Osteoblast (primary cell): ENCODE results near the gene CELSR1. TPM values are rescaled to one million over a fixed set of nuclear protein-coding genes. Genes with fewer than 3 reads are reported as not detected.

Experiments
- DNase-seq: peaks from one replicate; pipeline ENCODE4 v3.0.0; 2011; ENCODE audit warnings: low spot score, mixed read lengths; ENCODE audit not compliant: insufficient read length; ENCODE audit errors: missing footprints
- H2AFZ ChIP-seq: 2 replicates; pipeline ENCODE4 v1.6.0; 2011; ENCODE audit warnings: mild to moderate bottlenecking, low read length
- H3K27ac ChIP-seq: 2 replicates; pipeline ENCODE4 v1.5.1; 2011; ENCODE audit warnings: mild to moderate bottlenecking, low read depth, low read length, moderate library complexity
- H3K27me3 ChIP-seq: 2 replicates; pipeline ENCODE4 v1.6.0; 2012; ENCODE audit warnings: mild to moderate bottlenecking, control low read depth, inconsistent platforms, low read length, moderate library complexity; ENCODE audit not compliant: insufficient read depth
- H3K36me3 ChIP-seq: 2 replicates; pipeline ENCODE4 v1.5.1; 2011; ENCODE audit warnings: mild to moderate bottlenecking, low read length, control low read depth, moderate library complexity; ENCODE audit not compliant: insufficient read depth
- H3K4me1 ChIP-seq: 2 replicates; pipeline ENCODE4 v1.5.1; 2011; ENCODE audit warnings: mild to moderate bottlenecking, low read length, control low read depth, moderate library complexity; ENCODE audit not compliant: insufficient read depth
- H3K4me2 ChIP-seq: 2 replicates; pipeline ENCODE4 v1.6.0; 2011; ENCODE audit warnings: mild to moderate bottlenecking, low read length; ENCODE audit not compliant: insufficient read depth
- H3K4me3 ChIP-seq: fragments of 200-600 bp; sonication (generic); 3 replicates; pipeline ENCODE4 v1.5.1; 2012; ENCODE audit warnings: mild to moderate bottlenecking, low read length, inconsistent platforms; ENCODE audit not compliant: insufficient read depth
- H3K79me2 ChIP-seq: 2 replicates; pipeline ENCODE4 v1.6.0; 2012; ENCODE audit warnings: mild to moderate bottlenecking, low read length, control low read depth, inconsistent platforms; ENCODE audit not compliant: insufficient read depth
- H3K9me3 ChIP-seq: 2 replicates; pipeline ENCODE4 v1.5.1; 2011; ENCODE audit warnings: low read depth, low read length, control low read depth
- H4K20me1 ChIP-seq: 2 replicates; pipeline ENCODE4 v1.6.0; 2012; ENCODE audit warnings: mild to moderate bottlenecking, low read length, control low read depth; ENCODE audit not compliant: insufficient read depth
- CTCF ChIP-seq: IDR thresholded peaks from 2 replicates; pipeline ENCODE4 v1.5.1; 2011; ENCODE audit warnings: mild to moderate bottlenecking, low read depth, low read length, moderate library complexity; ENCODE audit errors: extremely low read depth
- total RNA-seq: library from RNA; depleted of rRNA; stranded (reverse); fragments of >200 nt; gene quantifications from 2 replicates; pipeline ENCODE4 v1.2.3, GENCODE V29; 2012

CELSR1 gene
- total RNA-seq, 1 donor: 3.6 TPM

- DNase-seq: peak; percentile 69
- no peaks in the 10 kb centered on the region for H4K20me1 ChIP-seq
- H3K36me3 ChIP-seq: peaks cover 28% of the 10 kb centered on the region
- no peak overlapping the region for H3K4me2 ChIP-seq
- H3K4me3 ChIP-seq: no peak overlapping the region
- no peak overlapping the region for H3K27ac ChIP-seq
- H3K4me1 ChIP-seq: no peaks in the 10 kb centered on the region
- no peaks in the 10 kb centered on the region for H3K27me3 ChIP-seq
- H2AFZ ChIP-seq: no peak overlapping the region
- no peaks in the 10 kb centered on the region for H3K9me3 ChIP-seq
- peaks cover 26% of the 10 kb centered on the region for H3K79me2 ChIP-seq
- no peak for TF ChIP-seq CTCF
Observed at GRCh38 chr22:46320716-46321386, 216.6 kb downstream of the CELSR1 start.

DNA sequence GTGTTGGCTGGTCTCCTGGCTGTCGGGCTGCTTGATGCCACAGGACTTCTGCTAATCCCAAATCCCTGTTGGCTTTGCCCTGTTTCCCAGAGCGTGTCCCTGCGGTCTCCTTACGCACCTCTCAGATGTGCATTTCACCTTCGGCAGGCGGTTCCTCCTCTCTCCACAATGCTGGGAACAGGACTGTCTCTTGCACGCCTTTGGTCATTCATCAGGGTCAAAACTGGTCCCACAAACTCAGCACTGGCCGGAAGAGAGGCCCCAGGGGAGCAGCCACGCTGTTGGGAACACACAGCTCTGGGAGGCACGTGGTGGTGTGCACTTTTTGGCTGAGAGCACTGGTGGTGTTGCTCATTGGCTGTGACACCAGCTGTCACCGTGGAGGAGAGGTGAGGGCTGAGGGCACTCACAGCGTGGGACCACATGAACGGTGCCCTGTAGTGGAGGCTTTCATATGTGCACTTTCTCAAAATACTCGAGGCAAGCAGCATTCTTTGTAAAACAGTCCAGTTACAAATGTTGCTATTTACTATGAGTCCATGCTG, 217.2 kb downstream of the CELSR1 start:
- H3K36me3 ChIP-seq: peaks cover 24% of the 10 kb centered on the region
- H4K20me1 ChIP-seq: no peaks in the 10 kb centered on the region
- no peak for TF ChIP-seq CTCF
- peak; percentile 43 for DNase-seq
- H3K4me2 ChIP-seq: no peak overlapping the region
- no peaks in the 10 kb centered on the region for H3K9me3 ChIP-seq
- H3K4me3 ChIP-seq: no peak overlapping the region
- no peaks in the 10 kb centered on the region for H3K27me3 ChIP-seq
- no peaks in the 10 kb centered on the region for H3K4me1 ChIP-seq
- H2AFZ ChIP-seq: no peak overlapping the region
- peaks cover 26% of the 10 kb centered on the region for H3K79me2 ChIP-seq
- no peak overlapping the region for H3K27ac ChIP-seq

DNA sequence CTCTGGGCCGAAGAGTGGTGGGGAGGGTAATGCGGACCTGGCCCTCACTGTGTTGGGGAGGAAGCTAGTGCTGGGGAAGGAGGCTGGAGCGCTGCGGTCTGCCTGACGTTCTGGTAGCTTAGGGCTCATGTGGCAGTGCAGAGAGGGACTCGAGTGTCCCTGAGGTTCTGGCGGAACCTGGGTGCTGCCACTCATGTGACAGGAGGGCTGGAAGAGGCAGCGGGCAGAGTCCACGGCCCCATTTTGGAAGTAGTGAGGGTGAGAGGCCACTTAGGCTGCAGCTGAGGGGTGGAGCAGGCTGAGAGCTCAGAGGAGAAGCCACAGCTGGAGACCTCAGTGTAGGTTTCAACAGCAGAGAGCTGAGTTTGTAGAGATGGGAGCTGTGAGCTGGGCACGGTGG, 218.1 kb downstream of the CELSR1 start:
- H3K9me3 ChIP-seq: no peaks in the 10 kb centered on the region
- H4K20me1 ChIP-seq: no peaks in the 10 kb centered on the region
- no peak overlapping the region for H3K27ac ChIP-seq
- peaks cover 19% of the 10 kb centered on the region for H3K36me3 ChIP-seq
- TF ChIP-seq CTCF: no peak
- no peak overlapping the region for H3K4me3 ChIP-seq
- no peak overlapping the region for H2AFZ ChIP-seq
- H3K79me2 ChIP-seq: peaks cover 26% of the 10 kb centered on the region
- H3K4me1 ChIP-seq: no peaks in the 10 kb centered on the region
- no peak overlapping the region for H3K4me2 ChIP-seq
- no peaks in the 10 kb centered on the region for H3K27me3 ChIP-seq
- no peak for DNase-seq

DNA sequence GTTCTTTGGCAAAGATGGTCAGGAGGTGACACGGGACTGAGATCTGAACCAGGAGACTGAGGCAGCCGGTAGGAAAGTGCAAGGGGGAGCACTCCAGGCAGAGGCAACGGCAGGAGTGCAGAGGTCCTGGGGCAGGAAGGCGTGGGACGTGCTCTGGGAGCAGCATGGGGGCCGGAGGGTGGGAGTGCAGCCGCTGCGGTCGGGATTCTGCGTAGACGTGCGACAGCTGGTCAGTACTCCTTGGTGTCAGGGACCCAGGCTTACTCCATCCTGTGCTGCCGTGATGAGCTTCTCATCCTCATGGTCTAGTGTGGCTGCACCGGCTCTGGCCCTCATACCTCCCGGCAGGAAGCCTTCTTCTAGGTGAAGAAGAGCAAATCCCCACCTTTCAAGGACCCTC, 218.8 kb downstream of the CELSR1 start:
- Histone ChIP-seq H3K27me3 (no peaks in the 10 kb centered on the region), H2AFZ (no peak overlapping the region), H4K20me1 (no peaks in the 10 kb centered on the region), H3K4me3 (no peak overlapping the region), H3K79me2 (peaks cover 30% of the 10 kb centered on the region), H3K27ac (no peak overlapping the region), H3K9me3 (no peaks in the 10 kb centered on the region), H3K36me3 (peaks cover 15% of the 10 kb centered on the region), H3K4me2 (no peak overlapping the region), H3K4me1 (no peaks in the 10 kb centered on the region)
- no peak for DNase-seq
- no peak for TF ChIP-seq CTCF
